ENCODE data around the gene PLA2G15. TPM values are rescaled to one million over a fixed set of nuclear protein-coding genes. Genes with fewer than 3 reads are reported as not detected.
A peak's percentile ranks its signal among the peaks of the same experiment; 100 is the strongest.

Gene PLA2G15
- total and polyA plus RNA-seq, 2 of the 13 experiments (the other 11 are each of a cell fraction or from before 2014, with no cell fraction given) = 14.4 to 23.7 TPM

- peak; percentile 71; the same call in 1 of the 2 replicates for TF ChIP-seq SALL2 (CRISPR knock-in tag; IDR thresholded peaks at IDR 0.05)
- no peak for TF ChIP-seq ZNF33A (CRISPR knock-in tag; IDR thresholded peaks at IDR 0.05; ENCODE audit: borderline replicate concordance)
- TF ChIP-seq NR1H2 (CRISPR knock-in tag; IDR thresholded peaks at IDR 0.05; ENCODE audit: borderline replicate concordance, low read depth) = peak; percentile 71; the same call in 1 of the 2 replicates
- TF ChIP-seq, protein P1, sequence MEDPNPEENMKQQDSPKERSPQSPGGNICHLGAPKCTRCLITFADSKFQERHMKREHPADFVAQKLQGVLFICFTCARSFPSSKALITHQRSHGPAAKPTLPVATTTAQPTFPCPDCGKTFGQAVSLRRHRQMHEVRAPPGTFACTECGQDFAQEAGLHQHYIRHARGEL (CRISPR knock-in tag; IDR thresholded peaks at IDR 0.05) = 0 out of 2 replicates have a peak, but pooled peaks have one; percentile 77
- TF ChIP-seq THAP7 (CRISPR knock-in tag; IDR thresholded peaks at IDR 0.05) = no peak
- peak; percentile 21; the same call in 1 of the 2 replicates for TF ChIP-seq ATF7-NPFF (CRISPR knock-in tag; IDR thresholded peaks at IDR 0.05; ENCODE audit: low read depth)
- TF ChIP-seq SMYD3 (CRISPR knock-in tag; IDR thresholded peaks at IDR 0.05) = no peak
- TF ChIP-seq ZNF10 (CRISPR knock-in tag; IDR thresholded peaks at IDR 0.05; ENCODE audit: borderline replicate concordance, low read depth) = no peak
- TF ChIP-seq FIP1L1 (IDR thresholded peaks at IDR 0.05; ENCODE audit: borderline replicate concordance, insufficient read depth, low read depth, low read length) = no peak
- TF ChIP-seq MTF1 (CRISPR knock-in tag; IDR thresholded peaks at IDR 0.05) = 0 out of 2 replicates have a peak, but pooled peaks have one; percentile 56
- no peak for TF ChIP-seq POLR2AphosphoS5 (IDR thresholded peaks at IDR 0.05; ENCODE audit: low read depth, low read length)
- TF ChIP-seq KLF13 (CRISPR knock-in tag; IDR thresholded peaks at IDR 0.05) = peak; percentile 85
- TF ChIP-seq ZNF619 (CRISPR knock-in tag; IDR thresholded peaks at IDR 0.05) = 0 out of 2 replicates have a peak, but pooled peaks have one; percentile 20
- 0 out of 2 replicates have a peak, but pooled peaks have one; percentile 19 for TF ChIP-seq ZNF317 (CRISPR knock-in tag; IDR thresholded peaks at IDR 0.05)
- TF ChIP-seq JUND (CRISPR knock-in tag; IDR thresholded peaks at IDR 0.05) = no peak
- no peak; the same call in none of the 2 replicates for TF ChIP-seq HES4 (CRISPR knock-in tag; IDR thresholded peaks at IDR 0.05; ENCODE audit: borderline replicate concordance)
- TF ChIP-seq, protein P2, sequence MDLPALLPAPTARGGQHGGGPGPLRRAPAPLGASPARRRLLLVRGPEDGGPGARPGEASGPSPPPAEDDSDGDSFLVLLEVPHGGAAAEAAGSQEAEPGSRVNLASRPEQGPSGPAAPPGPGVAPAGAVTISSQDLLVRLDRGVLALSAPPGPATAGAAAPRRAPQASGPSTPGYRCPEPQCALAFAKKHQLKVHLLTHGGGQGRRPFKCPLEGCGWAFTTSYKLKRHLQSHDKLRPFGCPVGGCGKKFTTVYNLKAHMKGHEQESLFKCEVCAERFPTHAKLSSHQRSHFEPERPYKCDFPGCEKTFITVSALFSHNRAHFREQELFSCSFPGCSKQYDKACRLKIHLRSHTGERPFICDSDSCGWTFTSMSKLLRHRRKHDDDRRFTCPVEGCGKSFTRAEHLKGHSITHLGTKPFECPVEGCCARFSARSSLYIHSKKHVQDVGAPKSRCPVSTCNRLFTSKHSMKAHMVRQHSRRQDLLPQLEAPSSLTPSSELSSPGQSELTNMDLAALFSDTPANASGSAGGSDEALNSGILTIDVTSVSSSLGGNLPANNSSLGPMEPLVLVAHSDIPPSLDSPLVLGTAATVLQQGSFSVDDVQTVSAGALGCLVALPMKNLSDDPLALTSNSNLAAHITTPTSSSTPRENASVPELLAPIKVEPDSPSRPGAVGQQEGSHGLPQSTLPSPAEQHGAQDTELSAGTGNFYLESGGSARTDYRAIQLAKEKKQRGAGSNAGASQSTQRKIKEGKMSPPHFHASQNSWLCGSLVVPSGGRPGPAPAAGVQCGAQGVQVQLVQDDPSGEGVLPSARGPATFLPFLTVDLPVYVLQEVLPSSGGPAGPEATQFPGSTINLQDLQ (CRISPR knock-in tag; IDR thresholded peaks at IDR 0.05) = no peak; the same call in 1 of the 2 replicates
- 0 out of 2 replicates have a peak, but pooled peaks have one; percentile 75 for TF ChIP-seq ZNF124 (CRISPR knock-in tag; IDR thresholded peaks at IDR 0.05)
- TF ChIP-seq ZNF430 (CRISPR knock-in tag; IDR thresholded peaks at IDR 0.05) = no peak; the same call in 1 of the 2 replicates
- TF ChIP-seq MYPOP (CRISPR knock-in tag; IDR thresholded peaks at IDR 0.05) = no peak; the same call in 1 of the 2 replicates
- peak; percentile 80; the same call in 1 of the 2 replicates for TF ChIP-seq ZNF280B (CRISPR knock-in tag; IDR thresholded peaks at IDR 0.05; ENCODE audit: borderline replicate concordance)
Measured at GRCh38 chr16:68264128-68265077, 19.2 kb downstream of the PLA2G15 start, which contains the start of gene SLC7A6 (continued).

All from HepG2 (cell line).